Measurements from ENCODE around the gene USP22.

DNA sequence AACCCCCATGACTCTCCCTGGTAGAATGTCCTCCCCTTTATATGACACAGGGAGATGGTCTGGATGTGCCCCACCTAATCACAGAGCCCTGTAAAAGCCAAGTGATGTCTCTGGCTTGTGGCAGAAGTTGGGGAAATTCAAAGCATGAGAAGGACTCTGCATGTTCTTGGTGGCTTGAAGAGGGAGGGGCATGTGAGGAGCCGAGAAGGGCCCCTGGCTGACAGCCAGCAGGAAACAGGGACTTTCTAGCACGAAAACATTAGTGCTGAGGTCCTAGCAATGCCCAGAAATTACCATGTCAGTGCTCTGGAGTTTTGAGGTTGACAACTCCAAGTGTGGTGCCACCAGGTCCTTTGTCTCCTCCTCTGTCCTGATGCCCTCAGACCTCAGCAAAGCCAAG is 75.9 kb downstream of the USP22 start:
- TF ChIP-seq, protein P1, sequence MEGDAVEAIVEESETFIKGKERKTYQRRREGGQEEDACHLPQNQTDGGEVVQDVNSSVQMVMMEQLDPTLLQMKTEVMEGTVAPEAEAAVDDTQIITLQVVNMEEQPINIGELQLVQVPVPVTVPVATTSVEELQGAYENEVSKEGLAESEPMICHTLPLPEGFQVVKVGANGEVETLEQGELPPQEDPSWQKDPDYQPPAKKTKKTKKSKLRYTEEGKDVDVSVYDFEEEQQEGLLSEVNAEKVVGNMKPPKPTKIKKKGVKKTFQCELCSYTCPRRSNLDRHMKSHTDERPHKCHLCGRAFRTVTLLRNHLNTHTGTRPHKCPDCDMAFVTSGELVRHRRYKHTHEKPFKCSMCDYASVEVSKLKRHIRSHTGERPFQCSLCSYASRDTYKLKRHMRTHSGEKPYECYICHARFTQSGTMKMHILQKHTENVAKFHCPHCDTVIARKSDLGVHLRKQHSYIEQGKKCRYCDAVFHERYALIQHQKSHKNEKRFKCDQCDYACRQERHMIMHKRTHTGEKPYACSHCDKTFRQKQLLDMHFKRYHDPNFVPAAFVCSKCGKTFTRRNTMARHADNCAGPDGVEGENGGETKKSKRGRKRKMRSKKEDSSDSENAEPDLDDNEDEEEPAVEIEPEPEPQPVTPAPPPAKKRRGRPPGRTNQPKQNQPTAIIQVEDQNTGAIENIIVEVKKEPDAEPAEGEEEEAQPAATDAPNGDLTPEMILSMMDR (IDR thresholded peaks at IDR 0.05): no peak
- TF ChIP-seq ZFX (IDR thresholded peaks at IDR 0.05; ENCODE audit: borderline replicate concordance): no peak

Data from 22Rv1 (cell line).